ENCODE data around the gene CDON.
A peak's percentile ranks its signal among the peaks of the same experiment; 100 is the strongest.

The CDON gene

GRCh38 chr11:126082251-126083109 is 19.8 kb upstream of the CDON start:
- no peak for DNase-seq

GRCh38 chr11:126081915-126082250 is 19.2 kb upstream of the CDON start:
- DNase-seq = no peak

- DNase-seq = no peak
Observed at GRCh38 chr11:126080161-126080941, 17.7 kb upstream of the CDON start.

GRCh38 chr11:126079621-126080124 is 17.0 kb upstream of the CDON start:
- no peak for DNase-seq

GRCh38 chr11:126076641-126077040 is 14.0 kb upstream of the CDON start:
- no peak for DNase-seq

- DNase-seq = no peak
Observed at GRCh38 chr11:126072801-126073594, 10.3 kb upstream of the CDON start.

GRCh38 chr11:126072141-126072741 is 9.6 kb upstream of the CDON start:
- no peak for DNase-seq

GRCh38 chr11:126063507-126063852 is 814 bp upstream of the CDON start:
- no peak for DNase-seq

- peak; percentile 46 for DNase-seq
Observed at GRCh38 chr11:126061707-126062678, 673 bp downstream of the CDON start.

GRCh38 chr11:126060757-126061171 is 1.9 kb downstream of the CDON start:
- no peak for DNase-seq

GRCh38 chr11:126059238-126059781 is 3.4 kb downstream of the CDON start:
- DNase-seq = no peak

GRCh38 chr11:126058105-126058874 is 4.4 kb downstream of the CDON start:
- no peak for DNase-seq

- no peak for DNase-seq
Observed at GRCh38 chr11:126054882-126055281, 7.8 kb downstream of the CDON start.

GRCh38 chr11:126054408-126054807 is 8.3 kb downstream of the CDON start:
- no peak for DNase-seq

GRCh38 chr11:126053415-126054286 is 9.0 kb downstream of the CDON start:
- DNase-seq = no peak

- no peak for DNase-seq
Observed at GRCh38 chr11:126051117-126051516, 11.5 kb downstream of the CDON start.

- DNase-seq = no peak
Observed at GRCh38 chr11:126049159-126049558, 13.5 kb downstream of the CDON start.

- no peak for DNase-seq
Observed at GRCh38 chr11:126048197-126048596, 14.5 kb downstream of the CDON start.

- DNase-seq = no peak
Observed at GRCh38 chr11:126046570-126047195, 16.0 kb downstream of the CDON start.
